ENCODE results near the gene CHTF8. TPM values are rescaled to one million over a fixed set of nuclear protein-coding genes. Genes with fewer than 3 reads are reported as not detected.

The CHTF8 gene
- total RNA-seq, 1 experiment from 2014 or later: 107 TPM

GRCh38 chr16:69115361-69115760 is 17.0 kb downstream of the CHTF8 start:
- no peak for TF ChIP-seq CTCF (IDR thresholded peaks at IDR 0.05; ENCODE audit: unreplicated experiment)
- no peaks in the 10 kb centered on the region for H3K27me3 Mint-ChIP-seq (ENCODE audit: insufficient read depth, unreplicated experiment)
- POLR2A ChIA-PET: no interaction called here
- CTCF ChIA-PET: interaction anchor here (0.6 to 5.0 kb wide), 6 partner anchors 7 to 286 kb away, joined by 3 to 63 read pairs (median 4); partner anchors contain the start of gene HAS3
- DNase-seq (ENCODE audit: unreplicated experiment): no peak
- H3K4me3 Mint-ChIP-seq (ENCODE audit: unreplicated experiment): no peak overlapping the region
- H3K4me1 Mint-ChIP-seq (ENCODE audit: insufficient read depth, unreplicated experiment): no peaks in the 10 kb centered on the region
- peaks cover 29% of the 10 kb centered on the region for H3K36me3 Mint-ChIP-seq (ENCODE audit: insufficient read depth, unreplicated experiment)
- BruUV-seq (replicated peaks): no TSS peak
- intact Hi-C loops (cut with micrococcal nuclease): no loop called here
- no peaks in the 10 kb centered on the region for H3K9me3 Mint-ChIP-seq (ENCODE audit: unreplicated experiment)
- H3K27ac Mint-ChIP-seq (ENCODE audit: low read depth, unreplicated experiment): no peak overlapping the region

- Mint-ChIP-seq H3K27ac (ENCODE audit: low read depth, unreplicated experiment) (no peak overlapping the region), H3K9me3 (ENCODE audit: unreplicated experiment) (no peaks in the 10 kb centered on the region), H3K27me3 (ENCODE audit: insufficient read depth, unreplicated experiment) (no peaks in the 10 kb centered on the region), H3K36me3 (ENCODE audit: insufficient read depth, unreplicated experiment) (peaks cover 25% of the 10 kb centered on the region), H3K4me1 (ENCODE audit: insufficient read depth, unreplicated experiment) (no peaks in the 10 kb centered on the region), H3K4me3 (ENCODE audit: unreplicated experiment) (no peak overlapping the region)
- no TSS peak for BruUV-seq (replicated peaks)
- POLR2A ChIA-PET: no interaction called here
- intact Hi-C loops (cut with micrococcal nuclease): no loop called here
- no peak for DNase-seq (ENCODE audit: unreplicated experiment)
- no peak for TF ChIP-seq CTCF (IDR thresholded peaks at IDR 0.05; ENCODE audit: unreplicated experiment)
- CTCF ChIA-PET: interaction anchor here (1.1 to 5.0 kb wide), 3 partner anchors 8 to 268 kb away, joined by 3 to 63 read pairs (median 4); partner anchors contain the start of gene HAS3
These were observed 17.4 kb downstream of the CHTF8 start for GRCh38 chr16:69114976-69115355.

GRCh38 chr16:69114346-69114975 is 17.9 kb downstream of the CHTF8 start:
- no peak for TF ChIP-seq CTCF (IDR thresholded peaks at IDR 0.05; ENCODE audit: unreplicated experiment)
- peaks cover 27% of the 10 kb centered on the region for H3K36me3 Mint-ChIP-seq (ENCODE audit: insufficient read depth, unreplicated experiment)
- H3K27ac Mint-ChIP-seq (ENCODE audit: low read depth, unreplicated experiment): no peak overlapping the region
- intact Hi-C loops (cut with micrococcal nuclease): no loop called here
- CTCF ChIA-PET: interaction anchor here (0.5 to 5.0 kb wide), 13 partner anchors 8 to 587 kb away, joined by 3 to 63 read pairs (median 4); partner anchors contain the start of genes HAS3 and TANGO6
- POLR2A ChIA-PET: interaction anchor here (0.8 to 0.9 kb wide), 2 partner anchors 9 to 119 kb away, joined by 3 read pairs; partner anchors contain the start of gene HAS3
- no peaks in the 10 kb centered on the region for H3K9me3 Mint-ChIP-seq (ENCODE audit: unreplicated experiment)
- no peak for DNase-seq (ENCODE audit: unreplicated experiment)
- H3K4me3 Mint-ChIP-seq (ENCODE audit: unreplicated experiment): no peak overlapping the region
- H3K4me1 Mint-ChIP-seq (ENCODE audit: insufficient read depth, unreplicated experiment): no peaks in the 10 kb centered on the region
- BruUV-seq (replicated peaks): no TSS peak
- no peaks in the 10 kb centered on the region for H3K27me3 Mint-ChIP-seq (ENCODE audit: insufficient read depth, unreplicated experiment)

- CTCF ChIA-PET: interaction anchor here (0.6 to 5.0 kb wide), 19 partner anchors 10 to 345 kb away, joined by 3 to 63 read pairs (median 3); partner anchors contain the start of gene TANGO6
- Mint-ChIP-seq H3K4me3 (ENCODE audit: unreplicated experiment) (no peak overlapping the region), H3K36me3 (ENCODE audit: insufficient read depth, unreplicated experiment) (peaks cover 19% of the 10 kb centered on the region), H3K9me3 (ENCODE audit: unreplicated experiment) (no peaks in the 10 kb centered on the region), H3K27ac (ENCODE audit: low read depth, unreplicated experiment) (peak overlapping the region; percentile 71), H3K4me1 (ENCODE audit: insufficient read depth, unreplicated experiment) (no peaks in the 10 kb centered on the region), H3K27me3 (ENCODE audit: insufficient read depth, unreplicated experiment) (no peaks in the 10 kb centered on the region)
- BruUV-seq (replicated peaks): no TSS peak
- no peak for TF ChIP-seq CTCF (IDR thresholded peaks at IDR 0.05; ENCODE audit: unreplicated experiment)
- no peak for DNase-seq (ENCODE audit: unreplicated experiment)
- intact Hi-C loops (cut with micrococcal nuclease): no loop called here
- POLR2A ChIA-PET: interaction anchor here (0.7 to 1.4 kb wide), 3 partner anchors 10 to 266 kb away, joined by 4 to 6 read pairs (median 4); partner anchors contain the start of genes CHTF8 and UTP4
These were observed 19.2 kb downstream of the CHTF8 start for GRCh38 chr16:69113216-69113615.
